HepG2 (cell line): ENCODE data around the gene PFKFB2. TPM values are rescaled to one million over a fixed set of nuclear protein-coding genes. Genes with fewer than 3 reads are reported as not detected.

ENCODE experiments used
- ARID2 ChIP-seq: sonication (generic); formaldehyde crosslinking; IDR thresholded peaks from 2 replicates; pipeline ENCODE4 v1.8.1; 2022; ENCODE audit warnings: mild to moderate bottlenecking, missing genetic modification reagents, borderline replicate concordance
- CREM ChIP-seq, 2 experiments: sonication (generic) in 1 of 2; formaldehyde crosslinking in 1 of 2; IDR thresholded peaks; 2 replicates each; pipeline versions ENCODE4 v1.4.0 to v1.6.1; 2016 to 2020; ENCODE audit warnings: antibody characterized with exemption in 1 of 2, mild to moderate bottlenecking in 1 of 2, missing genetic modification reagents in 1 of 2
- FOXA3 ChIP-seq: IDR thresholded peaks from 2 replicates; pipeline ENCODE4 v1.6.1; 2016; ENCODE audit warnings: missing genetic modification reagents, missing compliant biosample characterization
- FOXC1 ChIP-seq: sonication (generic); formaldehyde crosslinking; IDR thresholded peaks from 2 replicates; pipeline ENCODE4 v1.8.0; 2022; ENCODE audit warnings: mild to moderate bottlenecking, missing genetic modification reagents, borderline replicate concordance
- IRF2 ChIP-seq: IDR thresholded peaks from 2 replicates; pipeline ENCODE4 v1.6.1; 2018; ENCODE audit warnings: missing genetic modification reagents, missing compliant biosample characterization
- MIER2 ChIP-seq: IDR thresholded peaks from 2 replicates; pipeline ENCODE4 v1.6.1; 2016; ENCODE audit warnings: missing biosample characterization, missing genetic modification reagents
- NR3C1 ChIP-seq: sonication (generic); formaldehyde crosslinking; IDR thresholded peaks from 2 replicates; pipeline ENCODE4 v1.4.0; 2020; ENCODE audit warnings: missing genetic modification reagents
- POGK ChIP-seq: sonication (generic); formaldehyde crosslinking; conservative IDR thresholded peaks from 2 replicates; pipeline ENCODE4 v1.8.0; 2022; ENCODE audit warnings: mild to moderate bottlenecking, moderate library complexity, missing genetic modification reagents
- PRMT3 ChIP-seq: sonication (generic); formaldehyde crosslinking; IDR thresholded peaks from 2 replicates; pipeline ENCODE4 v1.8.1; 2022; ENCODE audit warnings: low read depth, mild to moderate bottlenecking, moderate library complexity, missing genetic modification reagents, borderline replicate concordance
- SNAPC4 ChIP-seq: sonication (generic); formaldehyde crosslinking; IDR thresholded peaks from 2 replicates; pipeline ENCODE4 v1.4.0; 2020; ENCODE audit warnings: mild to moderate bottlenecking, missing genetic modification reagents
- ZKSCAN1 ChIP-seq: fragments of 150-350 bp; IDR thresholded peaks from 2 replicates; pipeline ENCODE4 v1.6.1; 2014; ENCODE audit warnings: low read length
- ZNF10 ChIP-seq: sonication (generic); formaldehyde crosslinking; IDR thresholded peaks from 2 replicates; pipeline ENCODE4 v1.4.0; 2020; ENCODE audit warnings: mild to moderate bottlenecking, low read depth, missing genetic modification reagents, borderline replicate concordance
- ZNF335 ChIP-seq: sonication (generic); formaldehyde crosslinking; IDR thresholded peaks from 2 replicates; pipeline ENCODE4 v1.4.0; 2020; ENCODE audit warnings: missing genetic modification reagents
- ZNF607 ChIP-seq: sonication (generic); formaldehyde crosslinking; IDR thresholded peaks from 2 replicates; pipeline ENCODE4 v1.5.1; 2020; ENCODE audit warnings: missing genetic modification reagents, mild to moderate bottlenecking, borderline replicate concordance
- ZNF768 ChIP-seq: sonication (generic); formaldehyde crosslinking; IDR thresholded peaks from 2 replicates; pipeline ENCODE4 v1.4.0; 2020; ENCODE audit warnings: missing genetic modification reagents
- polyA plus RNA-seq, 8 experiments: library from polyadenylated mRNA; depleted of rRNA in 3 of 8; stranded (reverse) in 7 of 8; unstranded in 1 of 8; fragments of >200 nt; fragmentation: Illumina TruSeq in 4 of 8; extraction: Trizol in 4 of 8; gene quantifications; 2 replicates each; pipeline versions ENCODE4 v1.2.1 to v1.2.3, GENCODE V29; 2011 to 2016; ENCODE audit warnings: low read depth in 4 of 8, missing spikeins in 1 of 8, mixed read lengths in 1 of 8; ENCODE audit not compliant: insufficient read depth in 1 of 8
- total RNA-seq, 5 experiments: library from RNA; depleted of rRNA; stranded (reverse); fragments of >200 nt; fragmentation: Illumina TruSeq; extraction: Trizol; gene quantifications; 2 replicates each; pipeline ENCODE4 v1.2.3, GENCODE V29; 2016; ENCODE audit warnings: low read depth in 1 of 5
- TF ChIP-seq, protein P1 (sequence below): sonication (generic); formaldehyde crosslinking; IDR thresholded peaks from 2 replicates; pipeline ENCODE4 v1.5.0; 2020; ENCODE audit warnings: missing genetic modification reagents

PFKFB2 gene
- total and polyA plus RNA-seq, 2 of the 13 experiments (the other 11 are each of a cell fraction or from before 2014, with no cell fraction given): 4.6 to 10.6 TPM

DNA sequence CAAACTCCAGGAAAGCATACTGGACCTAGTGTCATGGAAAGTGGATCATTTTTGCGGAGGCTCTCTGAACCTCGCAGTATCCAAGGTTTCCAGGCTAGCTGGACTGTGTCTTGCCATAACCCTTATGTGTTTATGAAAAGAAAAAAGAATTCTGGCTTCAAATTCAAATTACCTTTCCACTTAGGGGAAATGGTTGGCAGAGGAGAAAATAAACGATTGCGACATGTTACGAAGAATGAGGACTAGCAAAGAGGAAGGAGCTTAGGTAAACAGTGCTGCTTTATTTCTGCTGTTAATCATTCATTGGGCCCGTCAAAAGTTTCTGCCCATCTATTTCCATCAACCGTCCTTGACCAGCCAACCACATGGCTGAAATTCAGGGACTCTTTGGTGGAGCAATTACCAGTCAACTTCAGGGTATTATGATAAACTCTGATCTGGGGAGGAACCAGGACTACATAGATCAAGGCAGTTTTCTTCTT is 50.9 kb downstream of the PFKFB2 start, which contains the start of gene C4BPA (continued):
- TF ChIP-seq POGK: no peak
- no peak for TF ChIP-seq ZNF10 (CRISPR knock-in tag)
- TF ChIP-seq ZNF768 (CRISPR knock-in tag): no peak
- no peak; the same call in 1 of the 2 replicates for TF ChIP-seq ZNF607 (CRISPR knock-in tag)
- TF ChIP-seq ZNF335 (CRISPR knock-in tag): no peak
- no peak for TF ChIP-seq FOXC1
- no peak for TF ChIP-seq NR3C1
- peak; percentile 35; the same call in 1 of the 2 replicates for TF ChIP-seq CREM (IDR thresholded peaks at IDR 0.05)
- TF ChIP-seq CREM (CRISPR knock-in tag; IDR thresholded peaks at IDR 0.05): no peak
- TF ChIP-seq PRMT3 (CRISPR knock-in tag): no peak
- peak; percentile 95 for TF ChIP-seq FOXA3
- 0 out of 2 replicates have a peak, but pooled peaks have one; percentile 44 for TF ChIP-seq IRF2 (CRISPR knock-in tag)
- TF ChIP-seq ARID2: no peak
- peak; percentile 51 for TF ChIP-seq SNAPC4 (CRISPR knock-in tag)
- TF ChIP-seq ZKSCAN1: no peak
- TF ChIP-seq MIER2 (CRISPR knock-in tag): no peak
- TF ChIP-seq, protein P1, sequence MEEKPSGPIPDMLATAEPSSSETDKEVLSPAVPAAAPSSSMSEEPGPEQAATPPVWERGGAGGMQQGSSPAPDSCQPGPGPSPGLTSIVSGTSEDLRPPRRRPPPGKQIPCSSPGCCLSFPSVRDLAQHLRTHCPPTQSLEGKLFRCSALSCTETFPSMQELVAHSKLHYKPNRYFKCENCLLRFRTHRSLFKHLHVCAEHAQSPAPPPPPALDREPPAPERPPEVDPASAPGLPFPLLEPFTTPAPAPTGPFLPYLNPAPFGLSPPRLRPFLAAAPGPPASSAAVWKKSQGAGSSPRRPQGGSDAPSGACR: no peak
